WTC11 (cell line): ENCODE data around the gene CCDC191. TPM values are rescaled to one million over a fixed set of nuclear protein-coding genes. Genes with fewer than 3 reads are reported as not detected.

ENCODE experiments used
- ATAC-seq: fragments of 200-7000 bp; cut with Tn5 transposase; 2 replicates; pipeline ENCODE4 v1.10.0; 2021; ENCODE audit warnings: mild to moderate bottlenecking, moderate library complexity
- Bru-seq: library from RNA; stranded (reverse); fragments of 400-500 nt; gene quantifications from one replicate; lab custom pipeline; 2021; lab: Mats Ljungman, UMichigan
- CTCF ChIA-PET: fragments of 300-600 bp; sonication (Branson Sonifier 250); formaldehyde crosslinking; loops from one replicate; lab custom pipeline; 2021; ENCODE audit warnings: antibody characterized with exemption; lab: Charles Lee
- POLR2A ChIA-PET: fragments of 350-600 bp; sonication (Branson Sonifier 250); formaldehyde crosslinking; loops from one replicate; lab custom pipeline; 2021; ENCODE audit warnings: antibody characterized with exemption; lab: Charles Lee
- DNase-seq: peaks from one replicate; pipeline ENCODE4 v3.0.0; 2021; ENCODE audit warnings: low spot score
- H3K27ac Mint-ChIP-seq: 2 replicates; pipeline ENCODE4 v1.8.0; 2021; ENCODE audit warnings: mixed read lengths
- H3K27me3 Mint-ChIP-seq: 2 replicates; pipeline ENCODE4 v1.8.0; 2021; ENCODE audit warnings: low read depth, mild to moderate bottlenecking, moderate library complexity, mixed read lengths
- H3K36me3 Mint-ChIP-seq: 2 replicates; pipeline ENCODE4 v1.8.0; 2021; ENCODE audit warnings: mixed read lengths
- H3K4me1 Mint-ChIP-seq: 2 replicates; pipeline ENCODE4 v1.8.0; 2022; ENCODE audit warnings: mixed read lengths
- H3K4me3 Mint-ChIP-seq: 2 replicates; pipeline ENCODE4 v1.8.0; 2021; ENCODE audit warnings: mild to moderate bottlenecking, moderate library complexity, mixed read lengths
- H3K9me3 Mint-ChIP-seq: 2 replicates; pipeline ENCODE4 v1.8.0; 2021; ENCODE audit warnings: mixed read lengths
- ARID4B ChIP-seq: sonication (generic); formaldehyde crosslinking; IDR thresholded peaks from 2 replicates; pipeline ENCODE4 v1.8.0; 2023; ENCODE audit warnings: missing genetic modification reagents, mild to moderate bottlenecking, borderline replicate concordance
- ATF1 ChIP-seq: sonication (generic); formaldehyde crosslinking; IDR thresholded peaks from 2 replicates; pipeline ENCODE4 v1.8.1; 2023; ENCODE audit warnings: mild to moderate bottlenecking, moderate library complexity, missing genetic modification reagents
- CBFB ChIP-seq: sonication (generic); formaldehyde crosslinking; IDR thresholded peaks from 2 replicates; pipeline ENCODE4 v1.8.1; 2022; ENCODE audit warnings: mild to moderate bottlenecking, low read depth, missing genetic modification reagents
- CREM ChIP-seq: sonication (generic); formaldehyde crosslinking; IDR thresholded peaks from 2 replicates; pipeline ENCODE4 v1.8.1; 2022; ENCODE audit warnings: mild to moderate bottlenecking, missing genetic modification reagents, moderate library complexity
- EMX1 ChIP-seq: fragments of 250-450 bp; sonication (Bioruptor Pico); IDR thresholded peaks from 2 replicates; pipeline ENCODE4 v1.8.0; 2021; ENCODE audit warnings: mild to moderate bottlenecking
- ETV6 ChIP-seq: sonication (generic); formaldehyde crosslinking; IDR thresholded peaks from 2 replicates; pipeline ENCODE4 v1.8.1; 2022; ENCODE audit warnings: mild to moderate bottlenecking, missing genetic modification reagents
- FOXK1 ChIP-seq: sonication (generic); formaldehyde crosslinking; IDR thresholded peaks from 2 replicates; pipeline ENCODE4 v1.8.0; 2022; ENCODE audit warnings: mild to moderate bottlenecking, moderate library complexity, missing genetic modification reagents
- FOXP1 ChIP-seq: sonication (generic); formaldehyde crosslinking; IDR thresholded peaks from 2 replicates; pipeline ENCODE4 v1.8.0; 2022; ENCODE audit warnings: missing genetic modification reagents, mild to moderate bottlenecking, moderate library complexity, borderline replicate concordance
- GTF2I ChIP-seq: fragments of 250-450 bp; sonication (Bioruptor Pico); conservative IDR thresholded peaks from 2 replicates; pipeline ENCODE4 v1.4.0; 2021; ENCODE audit warnings: mild to moderate bottlenecking
- MAX ChIP-seq: sonication (generic); formaldehyde crosslinking; IDR thresholded peaks from 2 replicates; pipeline ENCODE4 v1.8.0; 2022; ENCODE audit warnings: mild to moderate bottlenecking, missing genetic modification reagents
- NFATC4 ChIP-seq: fragments of 250-450 bp; sonication (Bioruptor Pico); IDR thresholded peaks from 2 replicates; pipeline ENCODE4 v1.9.0; 2021; ENCODE audit warnings: mild to moderate bottlenecking
- NFE2L1 ChIP-seq: sonication (generic); formaldehyde crosslinking; IDR thresholded peaks from 2 replicates; pipeline ENCODE4 v1.8.1; 2023; ENCODE audit warnings: missing genetic modification reagents
- NFYB ChIP-seq: sonication (generic); formaldehyde crosslinking; conservative IDR thresholded peaks from 2 replicates; pipeline ENCODE4 v1.8.0; 2022; ENCODE audit warnings: low read depth, missing genetic modification reagents
- OVOL2 ChIP-seq: fragments of 250-450 bp; sonication (Bioruptor Pico); IDR thresholded peaks from 2 replicates; pipeline ENCODE4 v1.9.0; 2021; ENCODE audit warnings: mild to moderate bottlenecking, borderline replicate concordance
- RORB ChIP-seq: fragments of 250-450 bp; sonication (Bioruptor Pico); IDR thresholded peaks from 2 replicates; pipeline ENCODE4 v1.9.0; 2021; ENCODE audit warnings: mild to moderate bottlenecking
- SMAD4 ChIP-seq: sonication (generic); formaldehyde crosslinking; IDR thresholded peaks from 2 replicates; pipeline ENCODE4 v1.8.0; 2022; ENCODE audit warnings: mild to moderate bottlenecking, missing genetic modification reagents
- SP1 ChIP-seq: sonication (generic); formaldehyde crosslinking; conservative IDR thresholded peaks from 2 replicates; pipeline ENCODE4 v1.8.1; 2022; ENCODE audit warnings: missing genetic modification reagents
- USF2 ChIP-seq: sonication (generic); formaldehyde crosslinking; IDR thresholded peaks from 2 replicates; pipeline ENCODE4 v1.8.1; 2023; ENCODE audit warnings: mild to moderate bottlenecking, missing genetic modification reagents, moderate library complexity
- ZNF121 ChIP-seq: sonication (generic); formaldehyde crosslinking; IDR thresholded peaks from 2 replicates; pipeline ENCODE4 v1.8.0; 2023; ENCODE audit warnings: missing genetic modification reagents
- ZNF138 ChIP-seq: sonication (generic); formaldehyde crosslinking; conservative IDR thresholded peaks from 2 replicates; pipeline ENCODE4 v1.8.1; 2022; ENCODE audit warnings: mild to moderate bottlenecking, moderate library complexity, missing genetic modification reagents
- ZNF671 ChIP-seq: fragments of 250-450 bp; sonication (Bioruptor Pico); IDR thresholded peaks from 2 replicates; pipeline ENCODE4 v1.8.0; 2021; ENCODE audit warnings: mild to moderate bottlenecking
- long read RNA-seq, 3 experiments: library from RNA in 1 of 3; library from capped mRNA in 1 of 3; library from polyadenylated mRNA in 1 of 3; unstranded in 2 of 3; stranded (forward) in 1 of 3; transcript quantifications; one replicate each; pipeline ENCODE4 v2.0.0, GENCODE V29; 2021
- total RNA-seq: library from RNA; stranded (reverse); gene quantifications from 3 replicates; pipeline ENCODE4 v1.2.3, GENCODE V29; 2021
- TF ChIP-seq, protein P1 (sequence below): sonication (generic); formaldehyde crosslinking; IDR thresholded peaks from 2 replicates; pipeline ENCODE4 v1.8.0; 2022; ENCODE audit warnings: mild to moderate bottlenecking, missing genetic modification reagents
- TF ChIP-seq, protein P2 (sequence below): sonication (generic); formaldehyde crosslinking; IDR thresholded peaks from 2 replicates; pipeline ENCODE4 v1.8.1; 2022; ENCODE audit warnings: mild to moderate bottlenecking, missing genetic modification reagents, moderate library complexity, borderline replicate concordance
- TF ChIP-seq, protein P3 (sequence below): sonication (generic); formaldehyde crosslinking; IDR thresholded peaks from 2 replicates; pipeline ENCODE4 v1.8.1; 2022; ENCODE audit warnings: low read depth, missing genetic modification reagents, borderline replicate concordance
- TF ChIP-seq, protein P4 (sequence below): sonication (generic); formaldehyde crosslinking; IDR thresholded peaks from 2 replicates; pipeline ENCODE4 v1.8.1; 2022; ENCODE audit warnings: low read depth, mild to moderate bottlenecking, moderate library complexity, missing genetic modification reagents, borderline replicate concordance
- TF ChIP-seq, protein P5 (sequence below): fragments of 250-450 bp; sonication (Bioruptor Pico); IDR thresholded peaks from 2 replicates; pipeline ENCODE4 v1.9.0; 2021; ENCODE audit warnings: moderate library complexity, mild to moderate bottlenecking, inconsistent platforms, borderline replicate concordance

The CCDC191 gene
- total RNA-seq: 1.6 to 1.7 TPM (median 1.7 TPM) in 3 replicates
- Bru-seq, nascent RNA: percentile 46 among the genes with signal in this experiment
- long read RNA-seq, experiment 1, partial matches to known transcripts: 5 of 11 reads
- long read RNA-seq, experiment 1, other reads (novel, unspliced or antisense): 6 of 11 reads
- long read RNA-seq, experiment 2, partial matches to known transcripts: 0 of 1 reads
- long read RNA-seq, experiment 2, other reads (novel, unspliced or antisense): 1 of 1 reads
- long read RNA-seq, experiment 3: 0 reads

GRCh38 chr3:114056130-114057010 lies at the start of gene CCDC191, which contains the start of gene QTRT2:
TSS of gene CCDC191 (minus strand) at chr3:114056526. CDS start at chr3:114056466, 60 bp downstream.
TSS of gene QTRT2 (plus strand) at chr3:114056737. CDS start at chr3:114065258, 8,521 bp downstream.
- peak; percentile 98 for DNase-seq
- Mint-ChIP-seq H3K9me3 (no peaks in the 10 kb centered on the region), H3K4me1 (peaks cover 24% of the 10 kb centered on the region), H3K4me3 (peak within 1 kb of the TSS; percentile 83), H3K27ac (peak within 1 kb of the TSS; percentile 94), H3K27me3 (no peaks in the 10 kb centered on the region; the same call in 1 of the 2 replicates), H3K36me3 (no peaks in the 10 kb centered on the region)
- ChIA-PET CTCF (interaction anchor here (1.4 kb wide), 1 partner anchor 144 kb away, joined by 4 read pairs; no protein-coding TSS in a partner anchor), POLR2A (interaction anchor here (0.6 to 0.8 kb wide), 2 partner anchors 9 to 25 kb away, joined by 3 read pairs; no protein-coding TSS in a partner anchor)
- ATAC-seq: peak; percentile 98
- TF ChIP-seq ETV6 (CRISPR knock-in tag): no peak
- peak; percentile 83 for TF ChIP-seq SP1 (CRISPR knock-in tag)
- no peak for TF ChIP-seq RORB (CRISPR knock-in tag)
- TF ChIP-seq, protein P1, sequence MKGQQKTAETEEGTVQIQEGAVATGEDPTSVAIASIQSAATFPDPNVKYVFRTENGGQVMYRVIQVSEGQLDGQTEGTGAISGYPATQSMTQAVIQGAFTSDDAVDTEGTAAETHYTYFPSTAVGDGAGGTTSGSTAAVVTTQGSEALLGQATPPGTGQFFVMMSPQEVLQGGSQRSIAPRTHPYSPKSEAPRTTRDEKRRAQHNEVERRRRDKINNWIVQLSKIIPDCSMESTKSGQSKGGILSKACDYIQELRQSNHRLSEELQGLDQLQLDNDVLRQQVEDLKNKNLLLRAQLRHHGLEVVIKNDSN (CRISPR knock-in tag): peak; percentile 87
- no peak for TF ChIP-seq OVOL2 (CRISPR knock-in tag)
- TF ChIP-seq, protein P2, sequence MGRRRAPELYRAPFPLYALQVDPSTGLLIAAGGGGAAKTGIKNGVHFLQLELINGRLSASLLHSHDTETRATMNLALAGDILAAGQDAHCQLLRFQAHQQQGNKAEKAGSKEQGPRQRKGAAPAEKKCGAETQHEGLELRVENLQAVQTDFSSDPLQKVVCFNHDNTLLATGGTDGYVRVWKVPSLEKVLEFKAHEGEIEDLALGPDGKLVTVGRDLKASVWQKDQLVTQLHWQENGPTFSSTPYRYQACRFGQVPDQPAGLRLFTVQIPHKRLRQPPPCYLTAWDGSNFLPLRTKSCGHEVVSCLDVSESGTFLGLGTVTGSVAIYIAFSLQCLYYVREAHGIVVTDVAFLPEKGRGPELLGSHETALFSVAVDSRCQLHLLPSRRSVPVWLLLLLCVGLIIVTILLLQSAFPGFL (CRISPR knock-in tag): no peak
- TF ChIP-seq, protein P3, sequence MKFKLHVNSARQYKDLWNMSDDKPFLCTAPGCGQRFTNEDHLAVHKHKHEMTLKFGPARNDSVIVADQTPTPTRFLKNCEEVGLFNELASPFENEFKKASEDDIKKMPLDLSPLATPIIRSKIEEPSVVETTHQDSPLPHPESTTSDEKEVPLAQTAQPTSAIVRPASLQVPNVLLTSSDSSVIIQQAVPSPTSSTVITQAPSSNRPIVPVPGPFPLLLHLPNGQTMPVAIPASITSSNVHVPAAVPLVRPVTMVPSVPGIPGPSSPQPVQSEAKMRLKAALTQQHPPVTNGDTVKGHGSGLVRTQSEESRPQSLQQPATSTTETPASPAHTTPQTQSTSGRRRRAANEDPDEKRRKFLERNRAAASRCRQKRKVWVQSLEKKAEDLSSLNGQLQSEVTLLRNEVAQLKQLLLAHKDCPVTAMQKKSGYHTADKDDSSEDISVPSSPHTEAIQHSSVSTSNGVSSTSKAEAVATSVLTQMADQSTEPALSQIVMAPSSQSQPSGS (CRISPR knock-in tag): no peak
- TF ChIP-seq NFE2L1 (CRISPR knock-in tag): 0 out of 2 replicates have a peak, but pooled peaks have one; percentile 47
- TF ChIP-seq FOXK1 (CRISPR knock-in tag): peak; percentile 93
- TF ChIP-seq ATF1 (CRISPR knock-in tag): no peak
- 0 out of 2 replicates have a peak, but pooled peaks have one; percentile 10 for TF ChIP-seq FOXP1 (CRISPR knock-in tag)
- peak; percentile 81 for TF ChIP-seq USF2 (CRISPR knock-in tag)
- TF ChIP-seq, protein P4, sequence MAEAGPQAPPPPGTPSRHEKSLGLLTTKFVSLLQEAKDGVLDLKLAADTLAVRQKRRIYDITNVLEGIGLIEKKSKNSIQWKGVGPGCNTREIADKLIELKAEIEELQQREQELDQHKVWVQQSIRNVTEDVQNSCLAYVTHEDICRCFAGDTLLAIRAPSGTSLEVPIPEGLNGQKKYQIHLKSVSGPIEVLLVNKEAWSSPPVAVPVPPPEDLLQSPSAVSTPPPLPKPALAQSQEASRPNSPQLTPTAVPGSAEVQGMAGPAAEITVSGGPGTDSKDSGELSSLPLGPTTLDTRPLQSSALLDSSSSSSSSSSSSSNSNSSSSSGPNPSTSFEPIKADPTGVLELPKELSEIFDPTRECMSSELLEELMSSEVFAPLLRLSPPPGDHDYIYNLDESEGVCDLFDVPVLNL (CRISPR knock-in tag): no peak
- TF ChIP-seq ZNF121 (CRISPR knock-in tag): no peak
- peak; percentile 99 for TF ChIP-seq CREM
- no peak for TF ChIP-seq ZNF671
- TF ChIP-seq, protein P5, sequence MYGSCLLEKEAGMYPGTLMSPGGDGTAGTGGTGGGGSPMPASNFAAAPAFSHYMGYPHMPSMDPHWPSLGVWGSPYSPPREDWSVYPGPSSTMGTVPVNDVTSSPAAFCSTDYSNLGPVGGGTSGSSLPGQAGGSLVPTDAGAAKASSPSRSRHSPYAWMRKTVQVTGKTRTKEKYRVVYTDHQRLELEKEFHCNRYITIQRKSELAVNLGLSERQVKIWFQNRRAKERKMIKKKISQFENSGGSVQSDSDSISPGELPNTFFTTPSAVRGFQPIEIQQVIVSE (CRISPR knock-in tag): no peak
- peak; percentile 86; the same call in 1 of the 2 replicates for TF ChIP-seq ARID4B (CRISPR knock-in tag)
- peak; percentile 83 for TF ChIP-seq NFYB (CRISPR knock-in tag)
- no peak for TF ChIP-seq SMAD4 (CRISPR knock-in tag)
- no peak for TF ChIP-seq EMX1 (CRISPR knock-in tag)
- TF ChIP-seq NFATC4 (CRISPR knock-in tag): no peak
- TF ChIP-seq GTF2I (CRISPR knock-in tag): no peak
- TF ChIP-seq CBFB (CRISPR knock-in tag): 0 out of 2 replicates have a peak, but pooled peaks have one; percentile 29
- no peak for TF ChIP-seq ZNF138 (CRISPR knock-in tag)
- peak; percentile 98 for TF ChIP-seq MAX
